ENCODE data around the gene IL11. TPM values are rescaled to one million over a fixed set of nuclear protein-coding genes. Genes with fewer than 3 reads are reported as not detected.

Gene IL11
- total RNA-seq, 4 donors from 2014 or later = 0.66 TPM; not detected in 3

DNA sequence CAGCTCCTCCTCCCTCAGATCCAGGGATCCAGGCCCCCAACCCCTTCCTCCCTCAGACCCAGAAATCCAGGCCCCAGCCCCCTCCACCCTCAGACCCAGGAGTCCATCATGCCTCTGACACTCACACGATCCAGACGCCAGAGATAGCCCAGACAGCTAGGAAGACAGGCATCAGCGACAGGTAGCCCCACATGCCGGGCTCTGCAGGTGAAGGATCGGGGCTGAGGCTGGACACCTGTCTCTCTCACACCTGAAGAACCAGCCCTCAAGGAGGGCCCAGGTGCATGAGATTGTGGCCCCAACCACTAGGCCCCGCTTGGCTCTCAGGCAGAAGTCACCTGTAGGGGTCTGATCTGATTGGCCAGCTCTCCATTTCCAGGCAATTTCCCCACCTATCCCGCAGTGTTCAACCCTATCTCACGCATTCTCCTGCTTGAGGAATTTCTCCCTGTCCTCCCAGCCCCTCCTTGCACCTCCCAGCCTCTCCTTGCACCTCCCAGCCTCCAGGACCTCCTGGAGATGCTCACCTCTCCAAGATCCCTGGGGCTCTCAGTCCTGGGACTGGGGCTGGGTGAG, 49.3 kb downstream of the IL11 start:
- no peaks in the 10 kb centered on the region for H3K36me3 ChIP-seq
- H3K4me3 ChIP-seq = no peak overlapping the region
- ATAC-seq (no peak), DNase-seq (no peak)
- no peaks in the 10 kb centered on the region for H3K27me3 ChIP-seq
- no peaks in the 10 kb centered on the region for H3K9me3 ChIP-seq
- intact Hi-C loops (cut with DNase I; ENCODE audit: low total_unique reads) = no loop called here
- TF ChIP-seq POLR2A (IDR thresholded peaks at IDR 0.05) = no peak
- TF ChIP-seq, protein P1, sequence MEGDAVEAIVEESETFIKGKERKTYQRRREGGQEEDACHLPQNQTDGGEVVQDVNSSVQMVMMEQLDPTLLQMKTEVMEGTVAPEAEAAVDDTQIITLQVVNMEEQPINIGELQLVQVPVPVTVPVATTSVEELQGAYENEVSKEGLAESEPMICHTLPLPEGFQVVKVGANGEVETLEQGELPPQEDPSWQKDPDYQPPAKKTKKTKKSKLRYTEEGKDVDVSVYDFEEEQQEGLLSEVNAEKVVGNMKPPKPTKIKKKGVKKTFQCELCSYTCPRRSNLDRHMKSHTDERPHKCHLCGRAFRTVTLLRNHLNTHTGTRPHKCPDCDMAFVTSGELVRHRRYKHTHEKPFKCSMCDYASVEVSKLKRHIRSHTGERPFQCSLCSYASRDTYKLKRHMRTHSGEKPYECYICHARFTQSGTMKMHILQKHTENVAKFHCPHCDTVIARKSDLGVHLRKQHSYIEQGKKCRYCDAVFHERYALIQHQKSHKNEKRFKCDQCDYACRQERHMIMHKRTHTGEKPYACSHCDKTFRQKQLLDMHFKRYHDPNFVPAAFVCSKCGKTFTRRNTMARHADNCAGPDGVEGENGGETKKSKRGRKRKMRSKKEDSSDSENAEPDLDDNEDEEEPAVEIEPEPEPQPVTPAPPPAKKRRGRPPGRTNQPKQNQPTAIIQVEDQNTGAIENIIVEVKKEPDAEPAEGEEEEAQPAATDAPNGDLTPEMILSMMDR (IDR thresholded peaks at IDR 0.05 in 4 of 5, conservative IDR thresholded peaks at IDR 0.05 in 1 of 5) = no peak
- H3K4me1 ChIP-seq = no peaks in the 10 kb centered on the region
- no peak overlapping the region for H3K27ac ChIP-seq
- in situ Hi-C loops (cut with MboI; ENCODE audit: low sequenced_read_pairs in 4 of 4) = no loop called here

DNA sequence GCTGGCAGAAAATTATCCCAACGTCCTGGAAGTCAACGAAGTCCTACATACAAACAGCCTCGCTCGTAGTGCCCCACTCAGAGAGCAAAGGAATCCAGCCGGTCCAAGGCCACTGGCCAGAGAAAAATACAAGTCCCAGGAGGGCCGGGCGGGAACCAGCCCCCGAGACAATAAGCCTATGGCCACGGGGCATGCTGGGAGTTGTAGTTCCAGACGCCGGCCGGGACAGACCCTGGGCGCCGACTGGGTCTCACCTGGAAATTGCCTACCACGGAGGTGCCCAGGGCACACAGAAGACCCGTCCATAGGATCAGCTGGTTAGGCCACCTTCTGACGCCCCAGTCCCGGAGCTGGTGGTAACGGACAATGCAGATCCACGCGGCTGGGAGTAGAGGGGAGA, 50.5 kb downstream of the IL11 start:
- no peak for DNase-seq
- intact Hi-C loops (cut with DNase I; ENCODE audit: low total_unique reads) (no loop called here), in situ Hi-C loops (cut with MboI; ENCODE audit: low sequenced_read_pairs in 4 of 4) (no loop called here)
- H3K27me3 ChIP-seq = no peaks in the 10 kb centered on the region
- H3K27ac ChIP-seq = no peak overlapping the region
- H3K4me1 ChIP-seq = no peaks in the 10 kb centered on the region
- no peak for ATAC-seq
- no peaks in the 10 kb centered on the region for H3K9me3 ChIP-seq
- H3K4me3 ChIP-seq = no peak overlapping the region
- no peak for TF ChIP-seq POLR2A (IDR thresholded peaks at IDR 0.05)
- TF ChIP-seq, protein P1 (IDR thresholded peaks at IDR 0.05 in 4 of 5, conservative IDR thresholded peaks at IDR 0.05 in 1 of 5) = no peak
- no peaks in the 10 kb centered on the region for H3K36me3 ChIP-seq

DNA sequence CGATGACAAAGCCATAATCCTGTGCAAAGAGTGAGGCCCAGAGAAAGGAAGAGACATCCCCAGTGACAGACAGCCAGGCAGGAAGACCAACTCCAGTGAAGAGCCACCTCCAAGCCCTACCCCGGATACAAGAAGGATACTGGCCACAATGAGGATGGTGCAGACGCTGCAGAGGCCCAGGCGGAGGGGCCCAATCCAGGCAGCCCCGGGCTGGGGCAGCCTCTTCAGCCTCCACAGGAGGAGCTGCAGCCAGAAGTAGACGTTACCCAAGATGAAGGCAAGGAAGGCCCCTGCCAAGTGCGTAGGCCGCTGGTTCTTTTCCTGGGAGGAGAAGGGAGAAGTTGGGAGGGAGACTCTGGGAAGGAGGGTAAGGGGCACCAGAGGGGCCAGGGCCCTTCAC, 53.6 kb downstream of the IL11 start:
- intact Hi-C loops (cut with DNase I; ENCODE audit: low total_unique reads) = no loop called here
- Histone ChIP-seq H3K27ac (no peak overlapping the region), H3K36me3 (no peaks in the 10 kb centered on the region), H3K4me3 (no peak overlapping the region), H3K4me1 (no peaks in the 10 kb centered on the region), H3K27me3 (no peaks in the 10 kb centered on the region), H3K9me3 (no peaks in the 10 kb centered on the region)
- TF ChIP-seq, protein P1 (IDR thresholded peaks at IDR 0.05 in 4 of 5, conservative IDR thresholded peaks at IDR 0.05 in 1 of 5) = no peak
- no peak for TF ChIP-seq POLR2A (IDR thresholded peaks at IDR 0.05)
- ATAC-seq = no peak
- DNase-seq = no peak
- in situ Hi-C loops (cut with MboI; ENCODE audit: low sequenced_read_pairs in 4 of 4) = no loop called here

DNA sequence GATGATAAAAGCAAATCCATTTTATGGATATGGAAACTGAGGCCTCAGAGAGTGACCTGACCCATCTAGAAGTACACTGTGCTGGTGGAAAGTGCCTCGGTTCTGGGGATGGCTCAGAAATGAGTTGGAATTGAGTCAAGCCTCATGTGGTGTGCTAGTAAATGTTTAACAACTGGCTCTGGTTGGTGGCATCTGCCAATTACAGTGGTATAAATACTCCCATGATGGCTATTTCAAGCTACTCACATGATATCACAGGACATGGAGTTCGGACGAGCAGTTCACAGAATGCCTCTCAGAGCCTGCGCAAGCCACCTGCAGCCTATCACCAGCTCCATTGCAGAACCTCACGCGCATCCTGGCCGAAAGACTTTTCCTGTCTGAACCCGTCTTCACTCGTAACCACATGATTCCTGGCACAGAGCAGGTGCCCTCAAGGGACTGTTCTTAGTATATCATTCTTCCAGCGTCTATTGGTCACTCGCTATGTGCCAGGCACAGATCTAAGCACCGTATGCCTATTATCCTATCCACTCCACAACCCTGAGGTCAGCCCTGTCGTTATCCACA, 54.2 kb downstream of the IL11 start:
- no peaks in the 10 kb centered on the region for H3K9me3 ChIP-seq
- H3K27ac ChIP-seq = no peak overlapping the region
- DNase-seq (no peak), ATAC-seq (no peak)
- H3K4me1 ChIP-seq = no peaks in the 10 kb centered on the region
- TF ChIP-seq, protein P1 (IDR thresholded peaks at IDR 0.05 in 4 of 5, conservative IDR thresholded peaks at IDR 0.05 in 1 of 5) = no peak
- TF ChIP-seq POLR2A (IDR thresholded peaks at IDR 0.05) = no peak
- H3K36me3 ChIP-seq = no peaks in the 10 kb centered on the region
- H3K4me3 ChIP-seq = no peak overlapping the region
- no peaks in the 10 kb centered on the region for H3K27me3 ChIP-seq
- intact Hi-C loops (cut with DNase I; ENCODE audit: low total_unique reads) (no loop called here), in situ Hi-C loops (cut with MboI; ENCODE audit: low sequenced_read_pairs in 4 of 4) (no loop called here)

DNA sequence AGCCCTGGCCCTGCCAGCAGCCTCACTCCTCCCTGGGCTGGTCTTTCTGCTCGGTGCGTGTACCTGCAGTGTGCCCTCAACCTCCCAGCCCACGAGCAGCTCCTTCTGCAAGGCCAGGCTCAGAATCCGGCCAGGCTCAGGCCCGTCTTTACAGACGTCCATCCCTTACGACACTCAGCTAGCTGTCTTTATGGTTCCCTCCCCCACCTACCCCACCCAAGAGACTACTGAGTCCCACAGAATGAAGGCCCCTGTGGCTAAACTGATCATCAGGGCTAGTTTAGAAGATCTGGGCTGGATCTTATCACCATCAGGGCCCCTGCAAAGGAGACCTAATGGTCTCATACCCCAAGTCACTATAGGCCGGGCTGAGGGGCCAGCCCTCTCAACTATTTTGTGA, 55.9 kb downstream of the IL11 start:
- Histone ChIP-seq H3K27me3 (no peaks in the 10 kb centered on the region), H3K36me3 (no peaks in the 10 kb centered on the region), H3K27ac (no peak overlapping the region), H3K4me3 (no peak overlapping the region), H3K9me3 (no peaks in the 10 kb centered on the region), H3K4me1 (no peaks in the 10 kb centered on the region)
- intact Hi-C loops (cut with DNase I; ENCODE audit: low total_unique reads) = no loop called here
- no peak for ATAC-seq
- TF ChIP-seq, protein P1 (IDR thresholded peaks at IDR 0.05 in 4 of 5, conservative IDR thresholded peaks at IDR 0.05 in 1 of 5) = no peak
- TF ChIP-seq POLR2A (IDR thresholded peaks at IDR 0.05) = no peak
- no peak for DNase-seq
- in situ Hi-C loops (cut with MboI; ENCODE audit: low sequenced_read_pairs in 4 of 4) = no loop called here
